Gastroesophageal sphincter (tissue), 4 donors: ENCODE data around the gene ADAM17. TPM values are rescaled to one million over a fixed set of nuclear protein-coding genes. Genes with fewer than 3 reads are reported as not detected.
A peak's percentile ranks its signal among the peaks of the same experiment; 100 is the strongest.
"Not testable (repeated sequence)": the region's sequence is repeated elsewhere in the genome, so short reads cannot be mapped to it uniquely, and the experiment has no call there.

Experiments
- ATAC-seq: fragments of 150-250 bp; one replicate; pipeline ENCODE4 v1.9.1; 2016; ENCODE audit warnings: mild to moderate bottlenecking, moderate library complexity
- H3K27ac ChIP-seq, 4 donors: fragments of 200-600 bp; sonication (generic) in 3 of 4; 1 replicate in 3 of 4; 2 replicates in 1 of 4; pipeline ENCODE4 v1.5.1; 2016 to 2019
- H3K27me3 ChIP-seq: fragments of 200-600 bp; sonication (generic); one replicate; pipeline ENCODE4 v1.5.1; 2019
- H3K36me3 ChIP-seq, 2 donors: fragments of 200-600 bp; sonication (generic); one replicate each; pipeline ENCODE4 v1.5.1; 2019; ENCODE audit warnings: control low read depth in 1 of 2
- H3K4me1 ChIP-seq, 3 donors: fragments of 200-600 bp; sonication (generic); 1 replicate in 2 of 3; 2 replicates in 1 of 3; pipeline ENCODE4 v1.5.1; 2016 to 2019; ENCODE audit warnings: control low read depth in 2 of 3
- H3K4me3 ChIP-seq, 2 donors: fragments of 200-600 bp; sonication (generic); one replicate each; pipeline ENCODE4 v1.5.1; 2019; ENCODE audit warnings: mild to moderate bottlenecking in 1 of 2, moderate library complexity in 1 of 2
- H3K9me3 ChIP-seq, 3 donors: fragments of 200-600 bp; sonication (generic); one replicate each; pipeline ENCODE4 v1.5.1; 2017 to 2019; ENCODE audit warnings: control low read depth in 2 of 3
- CTCF ChIP-seq, 4 experiments: fragments of 200-600 bp in 2 of 4; fragments of 450-650 bp in 2 of 4; sonication (generic) in 1 of 4; IDR thresholded peaks; one replicate each; pipeline ENCODE4 v1.5.1; 2017 to 2019; ENCODE audit warnings: antibody characterized with exemption in 4 of 4, mild to moderate bottlenecking in 2 of 4, moderate library complexity in 2 of 4
- EP300 ChIP-seq: sonication (generic); formaldehyde crosslinking; IDR thresholded peaks from one replicate; pipeline ENCODE4 v1.6.1; 2017; ENCODE audit warnings: antibody characterized with exemption, mild to moderate bottlenecking
- POLR2A ChIP-seq, 2 donors: fragments of 450-650 bp; IDR thresholded peaks; one replicate each; pipeline ENCODE4 v1.6.1; 2017; ENCODE audit warnings: antibody characterized with exemption in 2 of 2, mild to moderate bottlenecking in 2 of 2, moderate library complexity in 1 of 2
- POLR2AphosphoS5 ChIP-seq: sonication (generic); formaldehyde crosslinking; IDR thresholded peaks from one replicate; pipeline ENCODE4 v1.6.1; 2017; ENCODE audit warnings: antibody characterized with exemption
- WGBS, 2 donors: methylation state at CpG; one replicate each; pipeline ENCODE4 v1.1.5; 2018; ENCODE audit warnings: low coverage in 1 of 2; 5-methylcytosine and 5-hydroxymethylcytosine counted together
- total RNA-seq, 4 donors: library from RNA; depleted of rRNA; stranded (reverse); fragments of >200 nt; gene quantifications; one replicate each; pipeline ENCODE4 v1.1.0, GENCODE V29; 2016

The ADAM17 gene
- total RNA-seq, 4 donors from 2014 or later: 16.0 to 38.3 (median 17.9) TPM

- H3K4me3 ChIP-seq: no peak overlapping the region
- no peaks in the 10 kb centered on the region for H3K9me3 ChIP-seq
- no peak for ATAC-seq
- H3K4me1 ChIP-seq: peaks cover 9 to 51% (median 20%) of the 10 kb centered on the region in 3 donors
- no peak overlapping the region for H3K27ac ChIP-seq
- 38 to 58% methylated on average over 2 to 3 of the region's 3 CpGs for WGBS, 2 donors
- H3K36me3 ChIP-seq: peaks cover 0 to 26% of the 10 kb centered on the region in 2 donors
- H3K27me3 ChIP-seq: no peaks in the 10 kb centered on the region
- no peak for TF ChIP-seq EP300
- no peak for TF ChIP-seq POLR2A (IDR thresholded peaks at IDR 0.05)
- no peak for TF ChIP-seq POLR2AphosphoS5
- no peak for TF ChIP-seq CTCF (IDR thresholded peaks at IDR 0.05)
Observed at GRCh38 chr2:9592699-9593098, 37.1 kb upstream of the ADAM17 start.

GRCh38 chr2:9590641-9591040 lies 35.0 kb upstream of the ADAM17 start:
- no peak for TF ChIP-seq POLR2AphosphoS5
- TF ChIP-seq CTCF (IDR thresholded peaks at IDR 0.05): no peak
- no peak for TF ChIP-seq POLR2A (IDR thresholded peaks at IDR 0.05)
- TF ChIP-seq EP300: no peak
- no peak for ATAC-seq
- H3K36me3 ChIP-seq: peaks cover 0 to 46% of the 10 kb centered on the region in 2 donors

GRCh38 chr2:9586465-9586864 lies 30.8 kb upstream of the ADAM17 start:
- Histone ChIP-seq H3K36me3 (peaks cover 0 to 76% of the 10 kb centered on the region in 2 donors), H3K27me3 (no peaks in the 10 kb centered on the region), H3K27ac (no peak overlapping the region), H3K4me3 (no peak overlapping the region), H3K4me1 (peaks cover 0 to 10% (median 0%) of the 10 kb centered on the region in 3 donors), H3K9me3 (no peaks in the 10 kb centered on the region)
- 90 to 93% methylated on average over 2 to 3 of the region's 3 CpGs for WGBS, 2 donors
- no peak for ATAC-seq
- TF ChIP-seq CTCF (IDR thresholded peaks at IDR 0.05): no peak
- TF ChIP-seq POLR2AphosphoS5: no peak
- no peak for TF ChIP-seq EP300
- TF ChIP-seq POLR2A (IDR thresholded peaks at IDR 0.05): no peak

More at GRCh38 chr2:9590641-9591040, 35.0 kb upstream of the ADAM17 start:
- 71 to 84% methylated on average over 3 of the region's 3 CpGs for WGBS, 2 donors
- H3K4me1 ChIP-seq: peaks cover 9 to 35% (median 16%) of the 10 kb centered on the region in 3 donors
- no peak overlapping the region for H3K27ac ChIP-seq
- H3K4me3 ChIP-seq: no peak overlapping the region
- no peaks in the 10 kb centered on the region for H3K27me3 ChIP-seq
- no peaks in the 10 kb centered on the region for H3K9me3 ChIP-seq

GRCh38 chr2:9585486-9585885 lies 29.9 kb upstream of the ADAM17 start:
- H3K9me3 ChIP-seq: no peaks in the 10 kb centered on the region
- H3K36me3 ChIP-seq: peaks cover 0 to 78% of the 10 kb centered on the region in 2 donors
- no peak overlapping the region for H3K4me3 ChIP-seq
- H3K27ac ChIP-seq: peak overlapping the region in 3 of 4 donors; percentile 2 to 36 (median 29)
- no peaks in the 10 kb centered on the region for H3K27me3 ChIP-seq
- no peak for TF ChIP-seq POLR2A (IDR thresholded peaks at IDR 0.05)
- TF ChIP-seq POLR2AphosphoS5: no peak
- TF ChIP-seq EP300: no peak
- no peak for TF ChIP-seq CTCF (IDR thresholded peaks at IDR 0.05)
- peaks cover 0 to 10% (median 0%) of the 10 kb centered on the region in 3 donors for H3K4me1 ChIP-seq
- 97 to 100% methylated on average over 3 to 5 of the region's 5 CpGs for WGBS, 2 donors
- no peak for ATAC-seq

GRCh38 chr2:9584902-9585301 lies 29.3 kb upstream of the ADAM17 start:
- H3K4me1 ChIP-seq, ATAC-seq, H3K9me3 ChIP-seq, H3K27me3 ChIP-seq, H3K4me3 ChIP-seq: not testable (repeated sequence)
- Histone ChIP-seq H3K27ac (peak overlapping the region in 3 of 4 donors; percentile 2 to 36 (median 29)), H3K36me3 (peaks cover 0 to 79% of the 10 kb centered on the region in 2 donors)
